ENCODE data around the gene KDM6B. TPM values are rescaled to one million over a fixed set of nuclear protein-coding genes. Genes with fewer than 3 reads are reported as not detected.
A peak's percentile ranks its signal among the peaks of the same experiment; 100 is the strongest.

Gene KDM6B
- total RNA-seq, 1 experiment from 2014 or later = 28.9 TPM

DNA sequence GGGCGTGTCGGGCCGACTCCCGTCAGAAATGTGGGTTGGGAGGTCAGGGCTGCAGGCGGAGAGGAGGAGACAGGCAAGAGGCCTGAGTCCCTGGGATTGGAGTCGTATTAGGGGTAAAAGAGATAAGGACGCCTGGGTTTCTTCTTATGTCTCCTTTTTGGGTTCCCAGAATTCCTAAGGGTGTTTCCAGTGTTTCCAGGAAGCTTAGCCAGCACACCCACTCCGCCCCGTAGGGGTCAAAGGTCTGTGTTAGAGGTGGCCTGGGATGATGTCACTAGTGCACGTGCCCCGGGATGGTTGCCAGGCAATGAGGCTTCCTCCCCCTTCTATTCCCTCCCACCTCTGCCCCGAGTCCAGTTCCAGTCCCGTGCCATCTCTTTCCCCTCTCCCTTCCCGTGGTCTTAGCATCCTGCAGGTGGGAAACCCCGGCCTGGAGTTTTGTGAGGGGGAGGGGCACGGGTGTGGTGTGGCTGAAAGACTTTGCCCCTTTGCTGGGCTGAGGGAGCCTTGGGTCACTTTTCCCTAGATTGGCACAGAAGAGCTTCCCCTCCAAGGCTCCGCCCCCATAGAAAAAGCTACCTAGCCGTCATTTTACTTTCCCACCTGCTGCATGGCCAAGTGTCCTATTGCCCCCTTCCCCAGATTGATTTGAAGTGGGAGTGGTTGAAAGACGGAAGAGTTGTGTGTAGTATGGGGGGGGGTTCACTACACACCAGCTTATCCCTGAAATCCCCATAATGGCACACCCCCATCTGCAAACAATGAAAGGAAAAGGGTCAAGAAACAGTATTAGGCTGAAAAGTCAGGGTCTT lies 2.8 kb downstream of the KDM6B start:
- Histone ChIP-seq H4K20me1 (ENCODE audit: control insufficient read depth, insufficient read depth, insufficient read length) (no peaks in the 10 kb centered on the region), H4K5ac (ENCODE audit: insufficient read length, low read depth, low read length) (no peak overlapping the region), H2BK5ac (ENCODE audit: insufficient read length, low read length) (no peak overlapping the region), H3K79me1 (ENCODE audit: insufficient read depth, low read depth, low read length, poor library complexity, severe bottlenecking) (no peaks in the 10 kb centered on the region), H2BK20ac (ENCODE audit: low read depth, low read length, poor library complexity, severe bottlenecking) (no peak overlapping the region), H3K9me3 (ENCODE audit: control insufficient read depth, low read depth, low read length) (no peaks in the 10 kb centered on the region), H3K23me2 (ENCODE audit: insufficient read length, low read depth, low read length, poor library complexity, severe bottlenecking) (peaks cover 35% of the 10 kb centered on the region), H4K8ac (replicated peaks; ENCODE audit: insufficient read length, low read depth, low read length) (no peak overlapping the region), H2AK5ac (ENCODE audit: insufficient read length, low read length) (no peak overlapping the region), H2BK12ac (ENCODE audit: insufficient read length, low read depth, low read length) (no peak overlapping the region), H3K4ac (ENCODE audit: low read depth, low read length) (no peak overlapping the region), H2AFZ (ENCODE audit: low read length) (no peak overlapping the region), H3K9ac (ENCODE audit: extremely low read depth, insufficient read length, low read length) (no peak overlapping the region), H3K23ac (ENCODE audit: insufficient read length, low read depth, low read length) (no peak overlapping the region), H3K4me2 (ENCODE audit: insufficient read depth, insufficient read length, low read length) (peak overlapping the region; percentile 75), H3K56ac (ENCODE audit: insufficient read length, low read depth, low read length) (no peak overlapping the region), H4K91ac (ENCODE audit: insufficient read length, low read depth, low read length) (no peak overlapping the region), H3K4me1 (ENCODE audit: insufficient read depth, low read length) (peaks cover 2% of the 10 kb centered on the region; the same call in 1 of the 2 replicates), H3K27me3 (ENCODE audit: insufficient read depth, low read length) (peaks cover 33% of the 10 kb centered on the region; the same call in 1 of the 2 replicates), H3K18ac (ENCODE audit: insufficient read length, low read depth, low read length) (no peak overlapping the region), H2BK15ac (ENCODE audit: low read depth, low read length) (no peak overlapping the region), H2BK120ac (ENCODE audit: low read depth, low read length, poor library complexity, severe bottlenecking) (no peak overlapping the region), H3K27ac (ENCODE audit: insufficient read length, low read depth, low read length) (no peak overlapping the region), H3K14ac (ENCODE audit: insufficient read depth, low read length) (peak overlapping the region; percentile 49; the same call in 1 of the 2 replicates), H3K79me2 (ENCODE audit: insufficient read depth, low read length) (no peaks in the 10 kb centered on the region), H3T11ph (ENCODE audit: low read length) (no peak overlapping the region)
- TF ChIP-seq, protein P1, sequence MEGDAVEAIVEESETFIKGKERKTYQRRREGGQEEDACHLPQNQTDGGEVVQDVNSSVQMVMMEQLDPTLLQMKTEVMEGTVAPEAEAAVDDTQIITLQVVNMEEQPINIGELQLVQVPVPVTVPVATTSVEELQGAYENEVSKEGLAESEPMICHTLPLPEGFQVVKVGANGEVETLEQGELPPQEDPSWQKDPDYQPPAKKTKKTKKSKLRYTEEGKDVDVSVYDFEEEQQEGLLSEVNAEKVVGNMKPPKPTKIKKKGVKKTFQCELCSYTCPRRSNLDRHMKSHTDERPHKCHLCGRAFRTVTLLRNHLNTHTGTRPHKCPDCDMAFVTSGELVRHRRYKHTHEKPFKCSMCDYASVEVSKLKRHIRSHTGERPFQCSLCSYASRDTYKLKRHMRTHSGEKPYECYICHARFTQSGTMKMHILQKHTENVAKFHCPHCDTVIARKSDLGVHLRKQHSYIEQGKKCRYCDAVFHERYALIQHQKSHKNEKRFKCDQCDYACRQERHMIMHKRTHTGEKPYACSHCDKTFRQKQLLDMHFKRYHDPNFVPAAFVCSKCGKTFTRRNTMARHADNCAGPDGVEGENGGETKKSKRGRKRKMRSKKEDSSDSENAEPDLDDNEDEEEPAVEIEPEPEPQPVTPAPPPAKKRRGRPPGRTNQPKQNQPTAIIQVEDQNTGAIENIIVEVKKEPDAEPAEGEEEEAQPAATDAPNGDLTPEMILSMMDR (conservative IDR thresholded peaks at IDR 0.05) = no peak
- H3K9me3 Mint-ChIP-seq = no peaks in the 10 kb centered on the region
- peaks cover 44% of the 10 kb centered on the region for H3K27me3 Mint-ChIP-seq (ENCODE audit: low read depth)
- peaks cover 52 to 57% of the 10 kb centered on the region in 2 experiments for H3K4me1 Mint-ChIP-seq
- peak overlapping the region; percentile 86 to 89 for H3K4me3 Mint-ChIP-seq
- peaks cover 2 to 11% (median 9%) of the 10 kb centered on the region in 3 experiments; a peak in 5 of 7 replicates for H3K36me3 Mint-ChIP-seq (ENCODE audit: insufficient read depth in 1 of 3, low read depth in 3 of 3)
- DNase-seq = peak; percentile 100
- no CpG with 5 or more reads among the region's 19 CpGs for WGBS (ENCODE audit: extremely low coverage, insufficient read length, low lambda C conversion rate)
- H3K27ac Mint-ChIP-seq = peak overlapping the region; percentile 93 to 98 (median 94); a peak in 6 of 7 replicates

Data from H9 (cell line).